Erythroblast (primary cell): ENCODE measurements around the gene LTBP3.

Source experiments
- GATA1 ChIP-seq: IDR thresholded peaks from 2 replicates; pipeline ENCODE4 v1.6.1; 2011; ENCODE audit warnings: low read depth, mild to moderate bottlenecking, control low read depth, low read length, moderate library complexity
- POLR2A ChIP-seq: IDR thresholded peaks from 2 replicates; pipeline ENCODE4 v1.6.1; 2011; ENCODE audit warnings: mild to moderate bottlenecking, low read length

DNA sequence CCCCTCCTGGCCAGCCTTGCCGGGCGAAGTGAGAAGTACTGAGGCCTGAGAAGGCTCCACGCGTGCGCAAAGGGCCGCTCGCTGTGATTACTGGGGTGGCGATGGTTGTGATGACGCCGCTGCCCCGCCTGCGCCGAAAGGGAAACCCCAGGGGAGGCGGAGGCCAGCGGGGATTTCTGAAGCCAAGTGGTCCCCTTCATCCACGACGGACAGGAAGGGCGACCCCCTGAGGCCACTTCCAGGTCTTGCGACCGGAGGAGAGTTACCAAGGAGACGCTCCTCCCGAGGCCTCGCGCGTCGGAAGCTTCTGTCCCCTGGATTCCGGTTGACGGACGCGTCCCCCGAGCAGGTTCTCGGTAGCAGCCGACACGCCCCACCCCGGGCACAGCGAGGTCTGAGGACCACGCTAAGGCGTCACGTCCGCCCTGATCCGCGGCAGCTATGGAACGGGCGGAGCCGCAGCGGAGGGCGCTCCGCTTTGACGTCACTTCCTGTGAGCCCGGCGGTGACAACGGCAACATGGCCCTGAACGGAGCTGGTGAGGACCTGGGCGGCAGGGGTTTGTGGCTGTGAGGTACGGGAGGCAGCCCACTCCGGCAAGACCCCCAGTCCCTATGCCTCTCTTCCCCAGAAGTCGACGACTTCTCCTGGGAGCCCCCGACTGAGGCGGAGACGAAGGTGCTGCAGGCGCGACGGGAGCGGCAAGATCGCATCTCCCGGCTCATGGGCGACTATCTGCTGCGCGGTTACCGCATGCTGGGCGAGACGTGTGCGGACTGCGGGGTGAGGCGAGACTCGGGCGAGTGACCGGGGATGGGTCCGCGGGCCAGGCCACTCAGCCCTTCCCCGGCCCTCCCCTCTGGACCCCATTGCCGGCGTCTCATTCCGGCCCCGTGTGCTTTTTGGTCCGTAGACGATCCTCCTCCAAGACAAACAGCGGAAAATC is 12.1 kb upstream of the LTBP3 start, which contains the start of gene ZNRD2:
- TF ChIP-seq POLR2A (peak; percentile 90), GATA1 (no peak)
